K562 (cell line): ENCODE measurements around the gene HIF1AN. TPM values are rescaled to one million over a fixed set of nuclear protein-coding genes. Genes with fewer than 3 reads are reported as not detected.

Experiments used
- ARID2 ChIP-seq: fragments of 450-650 bp; IDR thresholded peaks from 2 replicates; pipeline ENCODE4 v1.6.1; 2017; ENCODE audit warnings: antibody characterized with exemption, mild to moderate bottlenecking
- CHD7 ChIP-seq: fragments of 200-600 bp; sonication (generic); IDR thresholded peaks from one replicate; pipeline ENCODE4 v1.6.1; 2012; ENCODE audit warnings: mild to moderate bottlenecking, low read depth, low read length, inconsistent platforms
- CTBP1 ChIP-seq: fragments of 450-650 bp; IDR thresholded peaks from 2 replicates; pipeline ENCODE4 v1.6.1; 2016; ENCODE audit warnings: borderline replicate concordance
- CXXC5 ChIP-seq: fragments of 250-450 bp; sonication (Bioruptor Pico); IDR thresholded peaks from 2 replicates; pipeline ENCODE4 v1.8.0; 2022; ENCODE audit warnings: inconsistent platforms, mild to moderate bottlenecking, moderate library complexity
- ERF ChIP-seq: fragments of 450-650 bp; formaldehyde crosslinking; IDR thresholded peaks from 2 replicates; pipeline ENCODE4 v1.4.0; 2020; ENCODE audit warnings: mild to moderate bottlenecking, mixed read lengths
- GATAD2A ChIP-seq: fragments of 450-650 bp; IDR thresholded peaks from 2 replicates; pipeline ENCODE4 v1.6.1; 2017
- MAZ ChIP-seq, 2 experiments: fragments of 450-650 bp in 1 of 2; sonication (generic) in 1 of 2; formaldehyde crosslinking; IDR thresholded peaks in 1 of 2; conservative IDR thresholded peaks in 1 of 2; 2 replicates each; pipeline versions ENCODE4 v1.4.0 to v1.5.0; 2020; ENCODE audit warnings: mild to moderate bottlenecking in 1 of 2, missing genetic modification reagents in 1 of 2
- PPARD ChIP-seq: fragments of 250-450 bp; sonication (Bioruptor Pico); IDR thresholded peaks from 2 replicates; pipeline ENCODE4 v1.8.0; 2022; ENCODE audit warnings: inconsistent platforms, mild to moderate bottlenecking, moderate library complexity
- SFPQ ChIP-seq: fragments of 200-400 bp; formaldehyde crosslinking; IDR thresholded peaks from 2 replicates; pipeline ENCODE4 v1.6.1; 2017; ENCODE audit warnings: mild to moderate bottlenecking, low read depth, low read length, moderate library complexity
- SMARCE1 ChIP-seq: fragments of 450-650 bp; IDR thresholded peaks from 2 replicates; pipeline ENCODE4 v1.7.1; 2016; ENCODE audit warnings: mild to moderate bottlenecking
- ZBTB17 ChIP-seq: fragments of 450-650 bp; formaldehyde crosslinking; IDR thresholded peaks from 2 replicates; pipeline ENCODE4 v1.4.0; 2020; ENCODE audit warnings: mild to moderate bottlenecking
- ZNF134 ChIP-seq: fragments of 250-450 bp; sonication (Bioruptor Pico); conservative IDR thresholded peaks from 2 replicates; pipeline ENCODE4 v1.4.0; 2020
- ZNF639 ChIP-seq, 2 experiments: fragments of 200-800 bp in 1 of 2; sonication (Bioruptor generic) in 1 of 2; sonication (generic) in 1 of 2; formaldehyde crosslinking in 1 of 2; IDR thresholded peaks in 1 of 2; conservative IDR thresholded peaks in 1 of 2; 2 replicates each; pipeline versions ENCODE4 v1.5.0 to v1.6.1; 2016 to 2020; ENCODE audit warnings: missing compliant biosample characterization in 1 of 2, missing genetic modification characterization in 1 of 2, missing genetic modification reagents in 1 of 2
- polyA plus RNA-seq, 8 experiments: library from polyadenylated mRNA; depleted of rRNA in 4 of 8; stranded (reverse) in 5 of 8; unstranded in 3 of 8; fragments of >200 nt; fragmentation: Nextera tagmentation in 2 of 8; fragmentation: Illumina TruSeq in 1 of 8; extraction: Ambion mirVana in 2 of 8; extraction: Trizol in 1 of 8; gene quantifications; 2 replicates each; pipeline versions ENCODE4 v1.2.1 to v1.2.3, GENCODE V29; 2011 to 2014; ENCODE audit warnings: inconsistent platforms in 1 of 8, missing spikeins in 1 of 8
- total RNA-seq, 7 experiments: library from RNA; depleted of rRNA in 6 of 7; stranded (reverse); fragments of >200 nt in 6 of 7; fragmentation: Illumina TruSeq in 2 of 7; extraction: Trizol in 2 of 7; gene quantifications; 2 replicates each; pipeline versions ENCODE4 v1.2.1 to v1.2.3, GENCODE V29; 2011 to 2021; ENCODE audit warnings: low replicate concordance in 1 of 7

HIF1AN gene
- total and polyA plus RNA-seq, 9 of the 15 experiments (the other 6 are each of a cell fraction or from before 2014, with no cell fraction given), result 1.2 to 16.8 (median 6.9) TPM

- TF ChIP-seq ZNF639 (CRISPR knock-in tag; conservative IDR thresholded peaks at IDR 0.05 in 1 of 2, IDR thresholded peaks at IDR 0.05 in 1 of 2) (peak in 1 of 2 experiments; percentile 44; a peak in 1 of 4 replicates), SFPQ (no peak), SMARCE1 (no peak), ZBTB17 (no peak), MAZ (CRISPR knock-in tag; conservative IDR thresholded peaks at IDR 0.05 in 1 of 2, IDR thresholded peaks at IDR 0.05 in 1 of 2) (peak; percentile 60 to 87; a peak in 3 of 4 replicates), CHD7 (no peak), GATAD2A (no peak), ARID2 (no peak), CTBP1 (peak; percentile 21; the same call in 1 of the 2 replicates), ERF (CRISPR knock-in tag) (no peak), CXXC5 (peak; percentile 60), PPARD (CRISPR knock-in tag) (no peak), ZNF134 (CRISPR knock-in tag) (no peak)
Measured at GRCh38 chr10:100535715-100536353, at the start of gene HIF1AN (continued).
